HEK293 (cell line): ENCODE measurements around the gene UBAP2.

Source experiments
- CTCF ChIA-PET: fragments of 350-600 bp; formaldehyde crosslinking; extraction: SDS; loops from one replicate; lab custom pipeline; 2021; ENCODE audit warnings: antibody characterized with exemption; lab: Yijun Ruan, JAX
- POLR2A ChIA-PET: fragments of 300-600 bp; formaldehyde crosslinking; extraction: SDS; loops from one replicate; lab custom pipeline; 2020; ENCODE audit warnings: antibody characterized with exemption, inconsistent platforms; lab: Yijun Ruan, JAX
- H3K27ac ChIP-seq: fragments of 200-500 bp; sonication (Bioruptor generic); 2 replicates; pipeline ENCODE4 v1.5.1; 2014; ENCODE audit warnings: low read depth, low read length, control low read depth, inconsistent platforms; ENCODE audit errors: extremely low read depth
- H3K36me3 ChIP-seq, 2 experiments: fragments of 200-500 bp in 1 of 2; sonication (Bioruptor generic) in 1 of 2; 1 replicate in 1 of 2; 2 replicates in 1 of 2; pipeline ENCODE4 v1.5.1; 2014 to 2017; ENCODE audit warnings: inconsistent platforms in 2 of 2, low read length in 2 of 2; ENCODE audit not compliant: control insufficient read depth in 2 of 2, insufficient read depth in 1 of 2
- H3K4me1 ChIP-seq: fragments of 200-500 bp; sonication (Bioruptor generic); 2 replicates; pipeline ENCODE4 v1.5.1; 2014; ENCODE audit warnings: mild to moderate bottlenecking, low read length, inconsistent platforms; ENCODE audit not compliant: control insufficient read depth, insufficient read depth
- H3K4me3 ChIP-seq: 2 replicates; pipeline ENCODE4 v1.5.1; 2011; ENCODE audit warnings: low read depth, mild to moderate bottlenecking, control low read depth, low read length, moderate library complexity
- H3K9me3 ChIP-seq: fragments of 200-500 bp; sonication (Bioruptor generic); 2 replicates; pipeline ENCODE4 v1.5.1; 2014; ENCODE audit warnings: low read depth, low read length, inconsistent platforms; ENCODE audit not compliant: control insufficient read depth, insufficient read depth
- BCL11A ChIP-seq: fragments of 450-650 bp; formaldehyde crosslinking; IDR thresholded peaks from 2 replicates; pipeline ENCODE4 v1.5.1; 2016; ENCODE audit warnings: low read depth, missing biosample characterization, missing genetic modification characterization
- GLI2 ChIP-seq: fragments of 450-650 bp; formaldehyde crosslinking; IDR thresholded peaks from 2 replicates; pipeline ENCODE4; 2017; ENCODE audit warnings: missing biosample characterization, missing genetic modification characterization, low read depth, borderline replicate concordance
- HIC1 ChIP-seq: fragments of 450-650 bp; formaldehyde crosslinking; IDR thresholded peaks from 2 replicates; pipeline ENCODE4 v1.5.1; 2016; ENCODE audit warnings: missing biosample characterization, missing genetic modification characterization
- SCRT2 ChIP-seq: fragments of 450-650 bp; formaldehyde crosslinking; IDR thresholded peaks from 2 replicates; pipeline ENCODE4 v1.5.1; 2016; ENCODE audit warnings: missing biosample characterization, missing genetic modification characterization
- SETDB1 ChIP-seq: IDR thresholded peaks from one replicate; pipeline ENCODE4 v1.6.1; 2017; ENCODE audit warnings: mild to moderate bottlenecking, low read length, moderate library complexity, mixed read lengths; ENCODE audit not compliant: insufficient read length
- ZBTB48 ChIP-seq: fragments of 450-650 bp; formaldehyde crosslinking; IDR thresholded peaks from 2 replicates; pipeline ENCODE4 v1.5.1; 2016; ENCODE audit warnings: missing biosample characterization, missing genetic modification characterization
- ZFHX2 ChIP-seq: fragments of 450-650 bp; formaldehyde crosslinking; conservative IDR thresholded peaks from 2 replicates; pipeline ENCODE4 v1.5.1; 2016; ENCODE audit warnings: missing biosample characterization, missing genetic modification characterization
- ZNF146 ChIP-seq: fragments of 450-650 bp; formaldehyde crosslinking; IDR thresholded peaks from 2 replicates; pipeline ENCODE4 v1.5.1; 2016; ENCODE audit warnings: missing biosample characterization, missing genetic modification characterization
- ZNF280D ChIP-seq: fragments of 450-650 bp; formaldehyde crosslinking; IDR thresholded peaks from 2 replicates; pipeline ENCODE4 v1.5.1; 2016; ENCODE audit warnings: missing biosample characterization, missing genetic modification characterization
- ZNF324 ChIP-seq: fragments of 450-650 bp; formaldehyde crosslinking; IDR thresholded peaks from 2 replicates; pipeline ENCODE4 v1.5.1; 2016; ENCODE audit warnings: missing biosample characterization, missing genetic modification characterization
- ZNF510 ChIP-seq: fragments of 450-650 bp; formaldehyde crosslinking; IDR thresholded peaks from 2 replicates; pipeline ENCODE4 v1.5.1; 2018; ENCODE audit warnings: mild to moderate bottlenecking, missing genetic modification characterization, missing biosample characterization; ENCODE audit not compliant: insufficient replicate concordance
- ZNF623 ChIP-seq: fragments of 450-650 bp; formaldehyde crosslinking; IDR thresholded peaks from 2 replicates; pipeline ENCODE4 v1.5.1; 2016; ENCODE audit warnings: missing biosample characterization, missing genetic modification characterization
- ZNF664 ChIP-seq: fragments of 450-650 bp; formaldehyde crosslinking; IDR thresholded peaks from 2 replicates; pipeline ENCODE4 v1.5.1; 2016; ENCODE audit warnings: missing biosample characterization, missing genetic modification characterization
- ZNF791 ChIP-seq: fragments of 450-650 bp; formaldehyde crosslinking; IDR thresholded peaks from 2 replicates; pipeline ENCODE4 v1.5.1; 2016; ENCODE audit warnings: missing biosample characterization, missing genetic modification characterization
- ZNF792 ChIP-seq: fragments of 450-650 bp; formaldehyde crosslinking; IDR thresholded peaks from 2 replicates; pipeline ENCODE4 v1.5.1; 2016; ENCODE audit warnings: missing biosample characterization, missing genetic modification characterization
- ZNF843 ChIP-seq: fragments of 450-650 bp; formaldehyde crosslinking; IDR thresholded peaks from 2 replicates; pipeline ENCODE4 v1.5.1; 2016; ENCODE audit warnings: missing biosample characterization, missing genetic modification characterization
- TF ChIP-seq, protein P1 (sequence below): fragments of 450-650 bp; formaldehyde crosslinking; IDR thresholded peaks from 2 replicates; pipeline ENCODE4 v1.5.1; 2016; ENCODE audit warnings: missing biosample characterization, missing genetic modification characterization

UBAP2 gene

GRCh38 chr9:33921967-33922895, 126.5 kb downstream of the UBAP2 start:
- H3K27ac ChIP-seq = no peak overlapping the region
- TF ChIP-seq ZNF623 (no peak), ZFHX2 (no peak)
- TF ChIP-seq, protein P1, sequence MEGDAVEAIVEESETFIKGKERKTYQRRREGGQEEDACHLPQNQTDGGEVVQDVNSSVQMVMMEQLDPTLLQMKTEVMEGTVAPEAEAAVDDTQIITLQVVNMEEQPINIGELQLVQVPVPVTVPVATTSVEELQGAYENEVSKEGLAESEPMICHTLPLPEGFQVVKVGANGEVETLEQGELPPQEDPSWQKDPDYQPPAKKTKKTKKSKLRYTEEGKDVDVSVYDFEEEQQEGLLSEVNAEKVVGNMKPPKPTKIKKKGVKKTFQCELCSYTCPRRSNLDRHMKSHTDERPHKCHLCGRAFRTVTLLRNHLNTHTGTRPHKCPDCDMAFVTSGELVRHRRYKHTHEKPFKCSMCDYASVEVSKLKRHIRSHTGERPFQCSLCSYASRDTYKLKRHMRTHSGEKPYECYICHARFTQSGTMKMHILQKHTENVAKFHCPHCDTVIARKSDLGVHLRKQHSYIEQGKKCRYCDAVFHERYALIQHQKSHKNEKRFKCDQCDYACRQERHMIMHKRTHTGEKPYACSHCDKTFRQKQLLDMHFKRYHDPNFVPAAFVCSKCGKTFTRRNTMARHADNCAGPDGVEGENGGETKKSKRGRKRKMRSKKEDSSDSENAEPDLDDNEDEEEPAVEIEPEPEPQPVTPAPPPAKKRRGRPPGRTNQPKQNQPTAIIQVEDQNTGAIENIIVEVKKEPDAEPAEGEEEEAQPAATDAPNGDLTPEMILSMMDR (tag by site-specific recombination) = 0 out of 2 replicates have a peak, but pooled peaks have one; percentile 35
- no peaks in the 10 kb centered on the region for H3K9me3 ChIP-seq
- ChIA-PET CTCF (interaction anchor here (0.6 to 4.0 kb wide), 12 partner anchors 9 to 201 kb away, joined by 3 to 34 read pairs (median 4); no protein-coding TSS in a partner anchor), POLR2A (no interaction called here)
- no peaks in the 10 kb centered on the region for H3K4me1 ChIP-seq
- H3K36me3 ChIP-seq = peaks cover 8 to 100% of the 10 kb centered on the region in 2 experiments; a peak in 2 of 3 replicates
- no peak overlapping the region for H3K4me3 ChIP-seq

DNA sequence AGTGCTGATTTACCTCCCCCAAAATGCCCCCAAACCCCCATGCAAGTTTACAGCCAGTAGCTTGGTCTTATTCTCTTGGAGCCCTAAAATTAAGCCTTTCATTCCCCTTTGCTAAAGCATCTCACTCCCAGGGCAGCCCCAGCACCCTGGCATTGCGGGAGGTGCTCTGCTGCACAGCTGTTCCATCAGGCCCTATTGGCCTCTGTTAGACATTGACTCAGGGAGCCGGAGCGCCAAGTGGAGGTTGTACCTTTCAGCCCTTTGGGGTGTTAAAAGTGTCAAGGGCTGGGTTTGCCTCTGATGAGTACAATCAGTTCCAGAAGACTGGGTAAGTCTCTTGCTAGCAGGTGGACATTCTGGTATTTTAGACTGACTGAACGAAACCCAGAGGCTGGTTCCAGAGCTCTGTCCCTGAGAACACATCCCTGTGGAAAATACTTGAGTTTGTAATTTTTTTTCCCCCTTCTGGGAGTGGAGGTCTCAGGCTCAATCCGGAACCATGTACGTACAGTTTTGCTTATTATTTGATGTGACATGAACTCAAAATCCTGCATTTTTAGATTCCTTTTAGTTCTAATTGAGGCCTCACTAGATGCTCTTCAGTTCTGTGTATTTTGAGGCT, 129.3 kb downstream of the UBAP2 start:
- peaks cover 8 to 91% of the 10 kb centered on the region in 2 experiments for H3K36me3 ChIP-seq
- TF ChIP-seq ZNF791 = no peak
- no peak for TF ChIP-seq ZNF324 (tag by site-specific recombination)
- no peak for TF ChIP-seq ZNF146 (tag by site-specific recombination)
- no peak for TF ChIP-seq ZBTB48 (tag by site-specific recombination)
- no peak for TF ChIP-seq SCRT2 (tag by site-specific recombination)
- no peak for TF ChIP-seq ZNF792 (tag by site-specific recombination)
- no peak for TF ChIP-seq ZNF664 (tag by site-specific recombination)
- TF ChIP-seq ZNF843 (tag by site-specific recombination) = no peak
- TF ChIP-seq SETDB1 = no peak
- TF ChIP-seq HIC1 = no peak
- TF ChIP-seq ZNF510 (tag by site-specific recombination) = no peak
- no peak for TF ChIP-seq ZNF280D (tag by site-specific recombination)
- no peak for TF ChIP-seq GLI2
- TF ChIP-seq BCL11A (tag by site-specific recombination) = no peak
- CTCF ChIA-PET = interaction anchor here (0.5 to 4.0 kb wide), 4 partner anchors 106 to 869 kb away, joined by 3 to 20 read pairs (median 4); no protein-coding TSS in a partner anchor

More for the DNA sequence above, 129.3 kb downstream of the UBAP2 start:
- no peaks in the 10 kb centered on the region for H3K4me1 ChIP-seq
- H3K27ac ChIP-seq = no peak overlapping the region
- H3K9me3 ChIP-seq = no peaks in the 10 kb centered on the region
- no peak overlapping the region for H3K4me3 ChIP-seq
- POLR2A ChIA-PET = interaction anchor here (0.6 kb wide), 1 partner anchor 101 kb away, joined by 3 read pairs; no protein-coding TSS in a partner anchor
